ENCODE data around the gene HAUS8. TPM values are rescaled to one million over a fixed set of nuclear protein-coding genes. Genes with fewer than 3 reads are reported as not detected.

Gene HAUS8
- total and polyA plus RNA-seq, 2 donors (not counting 3 experiments of a cell fraction or from before 2014, with no cell fraction given): 9.6 to 30.3 TPM

DNA sequence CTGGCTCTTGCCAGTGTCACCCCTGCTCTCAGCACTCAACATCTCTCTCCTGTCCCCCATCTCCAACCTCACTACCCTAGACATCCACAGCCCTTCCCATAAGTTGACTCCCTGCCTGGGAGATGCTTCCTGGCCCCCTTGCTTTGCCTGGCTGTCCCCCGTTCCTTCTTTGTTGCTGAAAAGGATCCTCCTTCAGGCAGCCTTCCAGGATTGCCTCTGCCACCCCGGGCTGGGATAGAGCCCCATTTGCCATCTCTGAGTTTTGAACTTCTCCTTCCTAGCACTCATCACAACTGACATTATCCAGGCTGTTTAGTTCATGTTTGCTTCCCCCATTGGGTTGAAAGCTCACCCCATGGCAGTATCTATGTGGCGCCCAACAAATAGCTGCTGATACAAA lies 68.7 kb downstream of the HAUS8 start:
- intact Hi-C loops (cut with micrococcal nuclease): no loop called here
- Histone ChIP-seq H3K27ac (ENCODE audit: insufficient read depth, low read depth, low read length) (no peak overlapping the region), H3K36me3 (ENCODE audit: control insufficient read depth in 2 of 2, extremely low read depth in 1 of 2, insufficient read depth in 2 of 2, low read length in 2 of 2) (no peaks in the 10 kb centered on the region), H4K20me1 (replicated peaks; ENCODE audit: control insufficient read depth, extremely low read depth, insufficient read depth, low read length) (no peaks in the 10 kb centered on the region), H3K79me2 (ENCODE audit: control insufficient read depth, insufficient read depth, low read length) (no peaks in the 10 kb centered on the region), H3K4me1 (ENCODE audit: control insufficient read depth, extremely low read depth, insufficient read depth, low read length) (no peaks in the 10 kb centered on the region), H3K4me3 (replicated peaks in 1 of 3; ENCODE audit: insufficient read depth in 1 of 3, low read depth in 1 of 3, low read length in 3 of 3) (no peak overlapping the region), H3K9me1 (replicated peaks; ENCODE audit: control insufficient read depth, extremely low read depth, insufficient read depth, low read length) (no peaks in the 10 kb centered on the region), H3K4me2 (ENCODE audit: insufficient read depth, low read length) (no peak overlapping the region), H3K27me3 (ENCODE audit: control insufficient read depth in 2 of 2, insufficient read depth in 2 of 2, low read length in 2 of 2) (no peaks in the 10 kb centered on the region), H3K9ac (replicated peaks; ENCODE audit: extremely low read depth, insufficient read depth, low read length) (no peak overlapping the region), H3K9me3 (replicated peaks; ENCODE audit: control insufficient read depth, insufficient read depth, low read length) (no peaks in the 10 kb centered on the region), H2AFZ (ENCODE audit: low read depth, low read length) (no peak overlapping the region)
- dilution Hi-C loops (cut with MboI; ENCODE audit: extremely low pct_ligation_motif_present, low sequenced_read_pairs): no loop called here
- ChIA-PET CTCF (interaction anchor here (1.8 kb wide), 1 partner anchor 46 kb away, joined by 5 read pairs; no protein-coding TSS in a partner anchor), POLR2A (no interaction called here)
- no peak for TF ChIP-seq GATA2 (IDR thresholded peaks at IDR 0.05; ENCODE audit: insufficient read depth, insufficient read length, low read depth, low read length)
- TF ChIP-seq EZH2 (IDR thresholded peaks at IDR 0.05; ENCODE audit: borderline replicate concordance, low read depth, low read length, severe bottlenecking): no peak
- no peak for TF ChIP-seq JUN (IDR thresholded peaks at IDR 0.05; ENCODE audit: borderline replicate concordance, insufficient read depth, insufficient read length, low read depth)
- no peak for TF ChIP-seq POLR2AphosphoS5 (IDR thresholded peaks at IDR 0.05; ENCODE audit: insufficient read depth, low read depth, low read length)
- TF ChIP-seq, protein P1, sequence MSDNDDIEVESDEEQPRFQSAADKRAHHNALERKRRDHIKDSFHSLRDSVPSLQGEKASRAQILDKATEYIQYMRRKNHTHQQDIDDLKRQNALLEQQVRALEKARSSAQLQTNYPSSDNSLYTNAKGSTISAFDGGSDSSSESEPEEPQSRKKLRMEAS (IDR thresholded peaks at IDR 0.05; ENCODE audit: insufficient read depth, insufficient read length): no peak
- TF ChIP-seq, protein P2, sequence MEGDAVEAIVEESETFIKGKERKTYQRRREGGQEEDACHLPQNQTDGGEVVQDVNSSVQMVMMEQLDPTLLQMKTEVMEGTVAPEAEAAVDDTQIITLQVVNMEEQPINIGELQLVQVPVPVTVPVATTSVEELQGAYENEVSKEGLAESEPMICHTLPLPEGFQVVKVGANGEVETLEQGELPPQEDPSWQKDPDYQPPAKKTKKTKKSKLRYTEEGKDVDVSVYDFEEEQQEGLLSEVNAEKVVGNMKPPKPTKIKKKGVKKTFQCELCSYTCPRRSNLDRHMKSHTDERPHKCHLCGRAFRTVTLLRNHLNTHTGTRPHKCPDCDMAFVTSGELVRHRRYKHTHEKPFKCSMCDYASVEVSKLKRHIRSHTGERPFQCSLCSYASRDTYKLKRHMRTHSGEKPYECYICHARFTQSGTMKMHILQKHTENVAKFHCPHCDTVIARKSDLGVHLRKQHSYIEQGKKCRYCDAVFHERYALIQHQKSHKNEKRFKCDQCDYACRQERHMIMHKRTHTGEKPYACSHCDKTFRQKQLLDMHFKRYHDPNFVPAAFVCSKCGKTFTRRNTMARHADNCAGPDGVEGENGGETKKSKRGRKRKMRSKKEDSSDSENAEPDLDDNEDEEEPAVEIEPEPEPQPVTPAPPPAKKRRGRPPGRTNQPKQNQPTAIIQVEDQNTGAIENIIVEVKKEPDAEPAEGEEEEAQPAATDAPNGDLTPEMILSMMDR (IDR thresholded peaks at IDR 0.05; ENCODE audit: extremely low read depth in 1 of 2, insufficient read depth in 1 of 2, low read depth in 1 of 2, low read length in 2 of 2): no peak
- no peak for TF ChIP-seq POLR2A (IDR thresholded peaks at IDR 0.05; ENCODE audit: low read depth, low read length)
- TF ChIP-seq FOS (IDR thresholded peaks at IDR 0.05; ENCODE audit: borderline replicate concordance, insufficient read depth, low read length): no peak
- TF ChIP-seq MYC (IDR thresholded peaks at IDR 0.05; ENCODE audit: low read depth, low read length): no peak
- DNase-seq (ENCODE audit: low read depth, low spot score) (no peak), FAIRE-seq (no peak)
- BruUV-seq (replicated peaks): no TSS peak
